ENCODE measurements around the gene MACROD2. TPM values are rescaled to one million over a fixed set of nuclear protein-coding genes. Genes with fewer than 3 reads are reported as not detected.

Gene MACROD2
- total RNA-seq, 2 donors from 2014 or later: 0.94 to 10.4 TPM

GRCh38 chr20:15827628-15828027 is 1832.3 kb downstream of the MACROD2 start:
- no peak overlapping the region for H3K27ac ChIP-seq
- H3K4me1 ChIP-seq: no peaks in the 10 kb centered on the region
- H3K4me3 ChIP-seq: no peak overlapping the region
- H3K36me3 ChIP-seq: no peaks in the 10 kb centered on the region
- DNase-seq (ENCODE audit: low spot score): no peak
- no peaks in the 10 kb centered on the region for H3K9me3 ChIP-seq
- H3K27me3 ChIP-seq: no peaks in the 10 kb centered on the region
- no peak for TF ChIP-seq CTCF (IDR thresholded peaks at IDR 0.05)

GRCh38 chr20:15831201-15831600 is 1835.9 kb downstream of the MACROD2 start:
- TF ChIP-seq CTCF (IDR thresholded peaks at IDR 0.05): no peak
- no peaks in the 10 kb centered on the region for H3K27me3 ChIP-seq
- no peak for DNase-seq (ENCODE audit: low spot score)

GRCh38 chr20:15832512-15832911 is 1837.2 kb downstream of the MACROD2 start:
- no peak overlapping the region for H3K4me3 ChIP-seq
- no peaks in the 10 kb centered on the region for H3K4me1 ChIP-seq
- no peak for DNase-seq (ENCODE audit: low spot score)
- H3K27ac ChIP-seq: no peak overlapping the region
- no peak for TF ChIP-seq CTCF (IDR thresholded peaks at IDR 0.05)
- no peaks in the 10 kb centered on the region for H3K36me3 ChIP-seq
- H3K9me3 ChIP-seq: no peaks in the 10 kb centered on the region
- H3K27me3 ChIP-seq: no peaks in the 10 kb centered on the region

More at GRCh38 chr20:15831201-15831600, 1835.9 kb downstream of the MACROD2 start:
- H3K4me3 ChIP-seq: no peak overlapping the region
- no peaks in the 10 kb centered on the region for H3K4me1 ChIP-seq
- H3K9me3 ChIP-seq: no peaks in the 10 kb centered on the region
- H3K36me3 ChIP-seq: no peaks in the 10 kb centered on the region
- H3K27ac ChIP-seq: no peak overlapping the region

GRCh38 chr20:15834857-15835256 is 1839.5 kb downstream of the MACROD2 start:
- H3K27me3 ChIP-seq: no peaks in the 10 kb centered on the region
- no peak for TF ChIP-seq CTCF (IDR thresholded peaks at IDR 0.05)
- H3K27ac ChIP-seq: no peak overlapping the region
- H3K9me3 ChIP-seq: no peaks in the 10 kb centered on the region
- H3K4me1 ChIP-seq: no peaks in the 10 kb centered on the region
- H3K4me3 ChIP-seq: no peak overlapping the region
- H3K36me3 ChIP-seq: no peaks in the 10 kb centered on the region
- no peak for DNase-seq (ENCODE audit: low spot score)

GRCh38 chr20:15835811-15836210 is 1840.5 kb downstream of the MACROD2 start:
- Histone ChIP-seq H3K4me3 (no peak overlapping the region), H3K27ac (no peak overlapping the region), H3K9me3 (no peaks in the 10 kb centered on the region), H3K36me3 (no peaks in the 10 kb centered on the region), H3K4me1 (no peaks in the 10 kb centered on the region), H3K27me3 (no peaks in the 10 kb centered on the region)
- DNase-seq (ENCODE audit: low spot score): no peak
- no peak for TF ChIP-seq CTCF (IDR thresholded peaks at IDR 0.05)

- no peak for TF ChIP-seq CTCF (IDR thresholded peaks at IDR 0.05)
Observed at GRCh38 chr20:15836634-15837033, 1841.3 kb downstream of the MACROD2 start.

More at GRCh38 chr20:15836634-15837033, 1841.3 kb downstream of the MACROD2 start:
- H3K4me3 ChIP-seq: no peak overlapping the region
- H3K9me3 ChIP-seq: no peaks in the 10 kb centered on the region
- DNase-seq (ENCODE audit: low spot score): no peak
- H3K27ac ChIP-seq: no peak overlapping the region
- no peaks in the 10 kb centered on the region for H3K36me3 ChIP-seq
- H3K27me3 ChIP-seq: no peaks in the 10 kb centered on the region
- no peaks in the 10 kb centered on the region for H3K4me1 ChIP-seq

All from right atrium auricular region (tissue), 2 donors.